HEK293 (cell line): ENCODE measurements around the gene SLC35F3.

ENCODE experiments used
- CTCF ChIA-PET: fragments of 350-600 bp; formaldehyde crosslinking; extraction: SDS; loops from one replicate; lab custom pipeline; 2021; ENCODE audit warnings: antibody characterized with exemption; lab: Yijun Ruan, JAX
- POLR2A ChIA-PET: fragments of 300-600 bp; formaldehyde crosslinking; extraction: SDS; loops from one replicate; lab custom pipeline; 2020; ENCODE audit warnings: antibody characterized with exemption, inconsistent platforms; lab: Yijun Ruan, JAX
- H3K27ac ChIP-seq: fragments of 200-500 bp; sonication (Bioruptor generic); 2 replicates; pipeline ENCODE4 v1.5.1; 2014; ENCODE audit warnings: low read depth, low read length, control low read depth, inconsistent platforms; ENCODE audit errors: extremely low read depth
- H3K36me3 ChIP-seq, 2 experiments: fragments of 200-500 bp in 1 of 2; sonication (Bioruptor generic) in 1 of 2; 1 replicate in 1 of 2; 2 replicates in 1 of 2; pipeline ENCODE4 v1.5.1; 2014 to 2017; ENCODE audit warnings: inconsistent platforms in 2 of 2, low read length in 2 of 2; ENCODE audit not compliant: control insufficient read depth in 2 of 2, insufficient read depth in 1 of 2
- H3K4me1 ChIP-seq: fragments of 200-500 bp; sonication (Bioruptor generic); 2 replicates; pipeline ENCODE4 v1.5.1; 2014; ENCODE audit warnings: mild to moderate bottlenecking, low read length, inconsistent platforms; ENCODE audit not compliant: control insufficient read depth, insufficient read depth
- H3K4me3 ChIP-seq: 2 replicates; pipeline ENCODE4 v1.5.1; 2011; ENCODE audit warnings: low read depth, mild to moderate bottlenecking, control low read depth, low read length, moderate library complexity
- H3K9me3 ChIP-seq: fragments of 200-500 bp; sonication (Bioruptor generic); 2 replicates; pipeline ENCODE4 v1.5.1; 2014; ENCODE audit warnings: low read depth, low read length, inconsistent platforms; ENCODE audit not compliant: control insufficient read depth, insufficient read depth
- BCL11B ChIP-seq: fragments of 450-650 bp; formaldehyde crosslinking; IDR thresholded peaks from 2 replicates; pipeline ENCODE4 v1.5.1; 2016; ENCODE audit warnings: low read depth, missing biosample characterization, missing genetic modification characterization
- GFI1B ChIP-seq: fragments of 450-650 bp; formaldehyde crosslinking; IDR thresholded peaks from 2 replicates; pipeline ENCODE4 v1.5.1; 2016; ENCODE audit warnings: missing biosample characterization, missing genetic modification characterization
- KLF16 ChIP-seq: fragments of 450-650 bp; formaldehyde crosslinking; IDR thresholded peaks from 2 replicates; pipeline ENCODE4 v1.5.1; 2017; ENCODE audit warnings: missing biosample characterization, missing genetic modification characterization
- KLF8 ChIP-seq: fragments of 450-650 bp; formaldehyde crosslinking; IDR thresholded peaks from 2 replicates; pipeline ENCODE4 v1.5.1; 2016; ENCODE audit warnings: missing biosample characterization, missing genetic modification characterization
- MYNN ChIP-seq: fragments of 450-650 bp; formaldehyde crosslinking; IDR thresholded peaks from 2 replicates; pipeline ENCODE4 v1.5.1; 2016; ENCODE audit warnings: missing biosample characterization, missing genetic modification characterization, borderline replicate concordance
- ZFP41 ChIP-seq: fragments of 450-650 bp; formaldehyde crosslinking; IDR thresholded peaks from 2 replicates; pipeline ENCODE4 v1.5.1; 2016; ENCODE audit warnings: missing biosample characterization, missing genetic modification characterization, borderline replicate concordance
- ZIC2 ChIP-seq: fragments of 450-650 bp; formaldehyde crosslinking; IDR thresholded peaks from 2 replicates; pipeline ENCODE4 v1.5.1; 2016; ENCODE audit warnings: missing biosample characterization, missing genetic modification characterization
- ZNF239 ChIP-seq: fragments of 450-650 bp; formaldehyde crosslinking; IDR thresholded peaks from 2 replicates; pipeline ENCODE4 v1.5.1; 2016; ENCODE audit warnings: missing biosample characterization, missing genetic modification characterization
- ZNF24 ChIP-seq: fragments of 450-650 bp; formaldehyde crosslinking; IDR thresholded peaks from 2 replicates; pipeline ENCODE4 v1.5.1; 2016; ENCODE audit warnings: missing biosample characterization, missing genetic modification characterization
- ZNF366 ChIP-seq: fragments of 450-650 bp; formaldehyde crosslinking; conservative IDR thresholded peaks from 2 replicates; pipeline ENCODE4 v1.5.1; 2016; ENCODE audit warnings: missing biosample characterization, missing genetic modification characterization
- ZNF501 ChIP-seq: fragments of 450-650 bp; formaldehyde crosslinking; IDR thresholded peaks from 2 replicates; pipeline ENCODE4 v1.5.1; 2016; ENCODE audit warnings: missing biosample characterization, missing genetic modification characterization
- ZNF530 ChIP-seq: fragments of 450-650 bp; formaldehyde crosslinking; IDR thresholded peaks from 2 replicates; pipeline ENCODE4 v1.5.1; 2016; ENCODE audit warnings: low read depth, missing biosample characterization, missing genetic modification characterization
- ZNF610 ChIP-seq: fragments of 450-650 bp; formaldehyde crosslinking; IDR thresholded peaks from 2 replicates; pipeline ENCODE4 v1.5.1; 2016; ENCODE audit warnings: missing biosample characterization, missing genetic modification characterization, borderline replicate concordance
- ZNF654 ChIP-seq: fragments of 450-650 bp; formaldehyde crosslinking; IDR thresholded peaks from 2 replicates; pipeline ENCODE4 v1.5.1; 2016; ENCODE audit warnings: low read depth, missing biosample characterization, missing genetic modification characterization
- ZNF776 ChIP-seq: fragments of 450-650 bp; formaldehyde crosslinking; IDR thresholded peaks from 2 replicates; pipeline ENCODE4 v1.5.0; 2017; ENCODE audit warnings: missing biosample characterization, missing genetic modification characterization, borderline replicate concordance
- ZNF837 ChIP-seq: fragments of 450-650 bp; formaldehyde crosslinking; IDR thresholded peaks from 2 replicates; pipeline ENCODE4 v1.5.1; 2016; ENCODE audit warnings: missing biosample characterization, missing genetic modification characterization
- TF ChIP-seq, protein P1 (sequence below): fragments of 450-650 bp; formaldehyde crosslinking; IDR thresholded peaks from 2 replicates; pipeline ENCODE4 v1.5.0; 2017; ENCODE audit warnings: missing biosample characterization, missing genetic modification characterization, borderline replicate concordance

The SLC35F3 gene

DNA sequence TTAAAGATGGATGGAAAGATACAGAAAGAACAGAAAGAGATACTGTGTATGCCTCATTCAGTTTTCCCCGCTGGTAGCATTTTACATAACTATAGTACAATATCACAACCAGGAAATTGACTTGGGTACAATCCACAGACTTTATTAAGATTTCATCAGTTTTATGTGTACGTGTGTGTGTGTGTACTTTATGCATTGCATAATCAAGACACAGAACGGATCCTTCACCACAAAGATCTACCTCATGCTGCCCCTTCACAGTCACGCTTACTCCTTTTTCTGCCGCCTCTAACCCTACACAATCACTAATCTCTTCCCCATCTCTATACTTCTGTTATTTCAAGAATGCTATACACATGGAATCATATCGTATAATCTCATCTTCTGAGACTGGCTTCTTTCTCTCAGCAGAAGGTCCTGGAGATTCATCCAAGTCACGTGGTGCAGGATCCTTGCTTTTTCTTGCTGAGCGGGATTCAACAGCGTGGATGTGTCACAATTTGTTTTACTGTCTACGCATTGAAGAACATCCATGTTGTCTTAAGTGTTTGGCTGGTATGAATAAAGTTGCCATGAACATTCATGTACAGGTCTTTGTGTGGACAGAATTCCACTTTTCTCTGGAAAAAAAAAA lies 76.7 kb downstream of the SLC35F3 start:
- Histone ChIP-seq H3K36me3 (no peaks in the 10 kb centered on the region), H3K4me3 (no peak overlapping the region), H3K4me1 (no peaks in the 10 kb centered on the region), H3K9me3 (no peaks in the 10 kb centered on the region), H3K27ac (no peak overlapping the region)
- TF ChIP-seq ZNF776 (no peak), ZNF239 (tag by site-specific recombination) (no peak), KLF16 (tag by site-specific recombination) (no peak)
- POLR2A ChIA-PET: no interaction called here
- CTCF ChIA-PET: interaction anchor here (0.7 kb wide), 1 partner anchor 605 kb away, joined by 3 read pairs; no protein-coding TSS in a partner anchor

DNA sequence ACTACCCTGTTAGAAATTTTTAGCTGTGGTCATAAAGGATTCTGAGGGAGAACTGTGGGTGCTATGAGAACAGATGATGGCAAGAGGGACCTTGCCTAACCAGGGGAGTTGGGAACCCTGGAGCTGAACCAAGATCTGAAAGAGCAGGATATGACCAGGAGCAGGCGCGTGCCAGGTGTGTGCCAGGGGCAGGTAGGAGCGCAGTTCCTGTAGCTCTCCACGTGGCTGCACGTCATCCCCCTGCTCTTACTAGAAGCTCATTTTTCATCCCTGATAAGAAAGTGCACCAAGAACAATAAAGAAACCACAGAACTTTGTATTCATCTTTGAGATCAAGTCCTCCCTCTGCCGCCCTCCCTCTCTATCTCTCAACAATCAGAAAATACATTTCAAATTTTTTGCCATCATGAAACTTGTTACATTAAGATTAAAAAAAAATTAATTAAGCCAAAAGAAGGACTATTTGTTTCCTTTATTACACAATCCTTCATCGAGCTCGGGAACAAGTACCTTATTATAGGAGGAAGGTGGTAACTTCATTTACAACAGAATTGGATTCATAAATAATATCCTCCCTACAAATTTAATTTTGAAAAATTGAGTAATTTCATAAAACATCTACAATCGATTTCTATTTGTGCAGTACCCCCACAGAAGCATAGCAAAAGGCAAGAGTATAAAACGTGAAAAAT lies 78.5 kb downstream of the SLC35F3 start:
- ChIA-PET CTCF (interaction anchor here (0.8 kb wide), 1 partner anchor 114 kb away, joined by 4 read pairs; no protein-coding TSS in a partner anchor), POLR2A (no interaction called here)
- H3K4me3 ChIP-seq: no peak overlapping the region
- no peaks in the 10 kb centered on the region for H3K9me3 ChIP-seq
- no peaks in the 10 kb centered on the region for H3K4me1 ChIP-seq
- TF ChIP-seq ZNF654 (tag by site-specific recombination) (no peak), ZNF837 (tag by site-specific recombination) (no peak), BCL11B (tag by site-specific recombination) (no peak)
- H3K36me3 ChIP-seq: no peaks in the 10 kb centered on the region
- no peak overlapping the region for H3K27ac ChIP-seq

DNA sequence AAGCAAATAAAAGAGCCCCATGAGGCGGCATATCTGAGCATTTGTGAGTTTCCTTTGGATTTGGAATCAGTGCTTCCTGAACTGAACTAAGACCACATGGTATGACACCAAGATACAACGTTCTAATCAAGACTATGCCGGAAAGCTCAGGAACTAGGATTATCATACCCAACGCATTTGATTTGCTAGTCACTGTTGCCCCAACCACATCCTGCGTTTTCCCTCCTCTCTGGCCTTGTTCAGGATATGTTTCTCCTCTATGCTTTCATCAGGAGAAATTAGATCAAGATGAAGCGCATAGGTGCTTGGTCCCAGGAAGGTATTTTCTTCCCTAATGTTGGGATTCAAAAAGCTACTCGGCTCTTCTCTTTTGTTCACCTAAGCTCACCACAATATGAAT lies 79.3 kb downstream of the SLC35F3 start:
- ChIA-PET CTCF (interaction anchor here (0.8 kb wide), 1 partner anchor 115 kb away, joined by 4 read pairs; no protein-coding TSS in a partner anchor), POLR2A (no interaction called here)
- TF ChIP-seq ZNF501 (tag by site-specific recombination) (no peak), ZFP41 (tag by site-specific recombination) (no peak), ZNF366 (tag by site-specific recombination) (no peak), ZNF24 (tag by site-specific recombination) (no peak), ZNF610 (tag by site-specific recombination) (no peak), GFI1B (tag by site-specific recombination) (no peak), ZNF530 (tag by site-specific recombination) (no peak), KLF8 (no peak), MYNN (tag by site-specific recombination) (no peak), ZIC2 (no peak)
- TF ChIP-seq, protein P1, sequence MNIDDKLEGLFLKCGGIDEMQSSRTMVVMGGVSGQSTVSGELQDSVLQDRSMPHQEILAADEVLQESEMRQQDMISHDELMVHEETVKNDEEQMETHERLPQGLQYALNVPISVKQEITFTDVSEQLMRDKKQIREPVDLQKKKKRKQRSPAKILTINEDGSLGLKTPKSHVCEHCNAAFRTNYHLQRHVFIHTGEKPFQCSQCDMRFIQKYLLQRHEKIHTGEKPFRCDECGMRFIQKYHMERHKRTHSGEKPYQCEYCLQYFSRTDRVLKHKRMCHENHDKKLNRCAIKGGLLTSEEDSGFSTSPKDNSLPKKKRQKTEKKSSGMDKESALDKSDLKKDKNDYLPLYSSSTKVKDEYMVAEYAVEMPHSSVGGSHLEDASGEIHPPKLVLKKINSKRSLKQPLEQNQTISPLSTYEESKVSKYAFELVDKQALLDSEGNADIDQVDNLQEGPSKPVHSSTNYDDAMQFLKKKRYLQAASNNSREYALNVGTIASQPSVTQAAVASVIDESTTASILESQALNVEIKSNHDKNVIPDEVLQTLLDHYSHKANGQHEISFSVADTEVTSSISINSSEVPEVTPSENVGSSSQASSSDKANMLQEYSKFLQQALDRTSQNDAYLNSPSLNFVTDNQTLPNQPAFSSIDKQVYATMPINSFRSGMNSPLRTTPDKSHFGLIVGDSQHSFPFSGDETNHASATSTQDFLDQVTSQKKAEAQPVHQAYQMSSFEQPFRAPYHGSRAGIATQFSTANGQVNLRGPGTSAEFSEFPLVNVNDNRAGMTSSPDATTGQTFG: no peak
- Histone ChIP-seq H3K36me3 (no peaks in the 10 kb centered on the region), H3K27ac (no peak overlapping the region), H3K4me1 (no peaks in the 10 kb centered on the region), H3K9me3 (no peaks in the 10 kb centered on the region), H3K4me3 (no peak overlapping the region)
